ENCODE data around the gene AUTS2. TPM values are rescaled to one million over a fixed set of nuclear protein-coding genes. Genes with fewer than 3 reads are reported as not detected.

The AUTS2 gene
- total RNA-seq, 4 donors from 2014 or later = 14.9 to 27.2 (median 17.5) TPM

GRCh38 chr7:69665369-69665768, 67.1 kb downstream of the AUTS2 start:
- DNase-seq = no peak
- no peaks in the 10 kb centered on the region for H3K27me3 ChIP-seq
- intact Hi-C loops (cut with DNase I) = no loop called here
- no peaks in the 10 kb centered on the region for H3K9me3 ChIP-seq
- H3K4me3 ChIP-seq (replicated peaks in 1 of 3) = no peak overlapping the region
- TF ChIP-seq CTCF (IDR thresholded peaks at IDR 0.05) (no peak), POLR2A (IDR thresholded peaks at IDR 0.05) (no peak)
- H3K36me3 ChIP-seq = no peaks in the 10 kb centered on the region
- peaks cover 0 to 5% of the 10 kb centered on the region in 2 donors for H3K4me1 ChIP-seq
- WGBS, 2 donors = 86 to 93% methylated on average over 2 of the region's 2 CpGs
- H3K27ac ChIP-seq = no peak overlapping the region

- Histone ChIP-seq H3K27me3 (no peaks in the 10 kb centered on the region), H3K9me3 (no peaks in the 10 kb centered on the region), H3K27ac (no peak overlapping the region), H3K36me3 (no peaks in the 10 kb centered on the region), H3K4me1 (peaks cover 0 to 13% of the 10 kb centered on the region in 2 donors), H3K4me3 (replicated peaks in 1 of 3) (no peak overlapping the region)
- TF ChIP-seq POLR2A (IDR thresholded peaks at IDR 0.05) (no peak), CTCF (IDR thresholded peaks at IDR 0.05) (no peak)
- no peak for DNase-seq
- WGBS, 2 donors = 44 to 56% methylated on average over 1 of the region's 1 CpG
- intact Hi-C loops (cut with DNase I) = no loop called here
Measured at GRCh38 chr7:69668339-69668870, 70.1 kb downstream of the AUTS2 start.

- 10 to 16% methylated on average over 4 of the region's 4 CpGs for WGBS, 2 donors
- Histone ChIP-seq H3K36me3 (no peaks in the 10 kb centered on the region), H3K27ac (no peak overlapping the region), H3K27me3 (no peaks in the 10 kb centered on the region), H3K9me3 (no peaks in the 10 kb centered on the region), H3K4me1 (peaks cover 6 to 19% of the 10 kb centered on the region in 2 donors), H3K4me3 (replicated peaks in 1 of 3) (no peak overlapping the region)
- peak; percentile 19 to 32 for DNase-seq
- intact Hi-C loops (cut with DNase I) = no loop called here
- TF ChIP-seq POLR2A (IDR thresholded peaks at IDR 0.05) = no peak
- no peak for TF ChIP-seq CTCF (IDR thresholded peaks at IDR 0.05)
Measured at GRCh38 chr7:69670701-69671100, 72.4 kb downstream of the AUTS2 start.

- H3K36me3 ChIP-seq = no peaks in the 10 kb centered on the region
- TF ChIP-seq CTCF (IDR thresholded peaks at IDR 0.05) (no peak), POLR2A (IDR thresholded peaks at IDR 0.05) (no peak)
- peaks cover 6 to 19% of the 10 kb centered on the region in 2 donors for H3K4me1 ChIP-seq
- WGBS, 2 donors = 96% methylated on average over 2 of the region's 2 CpGs
- no peak overlapping the region for H3K4me3 ChIP-seq (replicated peaks in 1 of 3)
- no peak for DNase-seq
- no peaks in the 10 kb centered on the region for H3K9me3 ChIP-seq
- intact Hi-C loops (cut with DNase I) = no loop called here
- no peak overlapping the region for H3K27ac ChIP-seq
- no peaks in the 10 kb centered on the region for H3K27me3 ChIP-seq
Measured at GRCh38 chr7:69673074-69673473, 74.8 kb downstream of the AUTS2 start.

- H3K9me3 ChIP-seq = no peaks in the 10 kb centered on the region
- WGBS, 2 donors = 68 to 73% methylated on average over 4 of the region's 4 CpGs
- peaks cover 6 to 19% of the 10 kb centered on the region in 2 donors for H3K4me1 ChIP-seq
- peak overlapping the region in 1 of 3 donors; percentile 19 for H3K27ac ChIP-seq
- no peak for DNase-seq
- TF ChIP-seq CTCF (IDR thresholded peaks at IDR 0.05) = no peak
- no peak for TF ChIP-seq POLR2A (IDR thresholded peaks at IDR 0.05)
- intact Hi-C loops (cut with DNase I) = no loop called here
- no peaks in the 10 kb centered on the region for H3K27me3 ChIP-seq
- H3K36me3 ChIP-seq = no peaks in the 10 kb centered on the region
- H3K4me3 ChIP-seq (replicated peaks in 1 of 3) = no peak overlapping the region
Measured at GRCh38 chr7:69674701-69675182, 76.5 kb downstream of the AUTS2 start.

Measured in thyroid gland (tissue), 4 donors.